ENCODE results near the gene STOML1.
A peak's percentile ranks its signal among the peaks of the same experiment; 100 is the strongest.
"Not testable (repeated sequence)": the region's sequence is repeated elsewhere in the genome, so short reads cannot be mapped to it uniquely, and the experiment has no call there.

Gene STOML1

GRCh38 chr15:73986776-73987056 is 5.4 kb downstream of the STOML1 start:
- DNase-seq (ENCODE audit: low read depth) = no peak

- no peak for DNase-seq (ENCODE audit: low read depth)
These were observed 5.9 kb downstream of the STOML1 start for GRCh38 chr15:73986055-73986775.

GRCh38 chr15:73985101-73985873 is 6.8 kb downstream of the STOML1 start:
- DNase-seq (ENCODE audit: low read depth) = no peak

- DNase-seq (ENCODE audit: low read depth) = no peak
These were observed 7.7 kb downstream of the STOML1 start for GRCh38 chr15:73984208-73984979.

- no peak for DNase-seq (ENCODE audit: low read depth)
These were observed 8.3 kb downstream of the STOML1 start for GRCh38 chr15:73983773-73984172.

GRCh38 chr15:73983211-73983727 is 8.8 kb downstream of the STOML1 start:
- no peak for DNase-seq (ENCODE audit: low read depth)

GRCh38 chr15:73982222-73982962 is 9.7 kb downstream of the STOML1 start:
- DNase-seq (ENCODE audit: low read depth) = no peak

GRCh38 chr15:73981761-73982221 is 10.3 kb downstream of the STOML1 start:
- DNase-seq (ENCODE audit: low read depth) = no peak

GRCh38 chr15:73979636-73980035 is 12.5 kb downstream of the STOML1 start:
- DNase-seq (ENCODE audit: low read depth) = no peak

GRCh38 chr15:73978896-73979295 is 13.2 kb downstream of the STOML1 start:
- no peak for DNase-seq (ENCODE audit: low read depth)

- DNase-seq (ENCODE audit: low read depth) = not testable (repeated sequence)
These were observed 16.5 kb downstream of the STOML1 start for GRCh38 chr15:73975440-73976125.

- not testable (repeated sequence) for DNase-seq (ENCODE audit: low read depth)
These were observed 18.4 kb downstream of the STOML1 start for GRCh38 chr15:73973683-73974200.

GRCh38 chr15:73972984-73973682 is 19.0 kb downstream of the STOML1 start:
- peak; percentile 72 for DNase-seq (ENCODE audit: low read depth)

- DNase-seq (ENCODE audit: low read depth) = no peak
These were observed 22.8 kb downstream of the STOML1 start for GRCh38 chr15:73969151-73969759.

- DNase-seq (ENCODE audit: low read depth) = no peak
These were observed 23.6 kb downstream of the STOML1 start for GRCh38 chr15:73968461-73968860.

GRCh38 chr15:73965758-73966113 is 26.4 kb downstream of the STOML1 start:
- DNase-seq (ENCODE audit: low read depth) = no peak

- peak; percentile 58 for DNase-seq (ENCODE audit: low read depth)
These were observed 26.9 kb downstream of the STOML1 start for GRCh38 chr15:73965094-73965757.

- peak; percentile 82 for DNase-seq (ENCODE audit: low read depth)
These were observed 27.4 kb downstream of the STOML1 start for GRCh38 chr15:73964736-73965093.

GRCh38 chr15:73962433-73962832 is 29.7 kb downstream of the STOML1 start:
- DNase-seq (ENCODE audit: low read depth) = no peak
